Upper lobe of left lung (tissue), 4 donors: Measurements from ENCODE around the gene CLMP.

Experiments used
- EP300 ChIP-seq, 4 donors: sonication (generic); formaldehyde crosslinking; IDR thresholded peaks; one replicate each; pipeline ENCODE4 v1.5.1; 2017; ENCODE audit warnings: antibody characterized with exemption in 4 of 4, control low read depth in 2 of 4
- POLR2A ChIP-seq, 4 donors: fragments of 450-650 bp; IDR thresholded peaks; one replicate each; pipeline ENCODE4 v1.5.1; 2016 to 2017; ENCODE audit warnings: antibody characterized with exemption in 4 of 4, mild to moderate bottlenecking in 2 of 4
- POLR2AphosphoS5 ChIP-seq, 2 donors: sonication (generic); formaldehyde crosslinking; IDR thresholded peaks; one replicate each; pipeline ENCODE4 v1.5.1; 2017; ENCODE audit warnings: antibody characterized with exemption in 2 of 2
- TF ChIP-seq, protein P1 (sequence below), 6 experiments: fragments of 450-650 bp in 4 of 6; fragments of 200-600 bp in 2 of 6; sonication (generic) in 2 of 6; IDR thresholded peaks; one replicate each; pipeline ENCODE4 v1.5.1; 2016 to 2019; ENCODE audit warnings: antibody characterized with exemption in 6 of 6

GRCh38 chr11:123083623-123084029 lies 111.4 kb downstream of the CLMP start:
- TF ChIP-seq, protein P1, sequence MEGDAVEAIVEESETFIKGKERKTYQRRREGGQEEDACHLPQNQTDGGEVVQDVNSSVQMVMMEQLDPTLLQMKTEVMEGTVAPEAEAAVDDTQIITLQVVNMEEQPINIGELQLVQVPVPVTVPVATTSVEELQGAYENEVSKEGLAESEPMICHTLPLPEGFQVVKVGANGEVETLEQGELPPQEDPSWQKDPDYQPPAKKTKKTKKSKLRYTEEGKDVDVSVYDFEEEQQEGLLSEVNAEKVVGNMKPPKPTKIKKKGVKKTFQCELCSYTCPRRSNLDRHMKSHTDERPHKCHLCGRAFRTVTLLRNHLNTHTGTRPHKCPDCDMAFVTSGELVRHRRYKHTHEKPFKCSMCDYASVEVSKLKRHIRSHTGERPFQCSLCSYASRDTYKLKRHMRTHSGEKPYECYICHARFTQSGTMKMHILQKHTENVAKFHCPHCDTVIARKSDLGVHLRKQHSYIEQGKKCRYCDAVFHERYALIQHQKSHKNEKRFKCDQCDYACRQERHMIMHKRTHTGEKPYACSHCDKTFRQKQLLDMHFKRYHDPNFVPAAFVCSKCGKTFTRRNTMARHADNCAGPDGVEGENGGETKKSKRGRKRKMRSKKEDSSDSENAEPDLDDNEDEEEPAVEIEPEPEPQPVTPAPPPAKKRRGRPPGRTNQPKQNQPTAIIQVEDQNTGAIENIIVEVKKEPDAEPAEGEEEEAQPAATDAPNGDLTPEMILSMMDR (IDR thresholded peaks at IDR 0.05): no peak
- TF ChIP-seq EP300 (IDR thresholded peaks at IDR 0.05) (peak in 1 of 4 donors; percentile 30), POLR2A (IDR thresholded peaks at IDR 0.05) (no peak), POLR2AphosphoS5 (IDR thresholded peaks at IDR 0.05) (peak in 1 of 2 donors; percentile 80)
